K562 (cell line): ENCODE results near the gene SPINT2. TPM values are rescaled to one million over a fixed set of nuclear protein-coding genes. Genes with fewer than 3 reads are reported as not detected.

Experiments
- CAMTA2 ChIP-seq: fragments of 250-450 bp; sonication (Bioruptor Pico); conservative IDR thresholded peaks from 2 replicates; pipeline ENCODE4 v1.5.1; 2022
- ERF ChIP-seq: fragments of 450-650 bp; formaldehyde crosslinking; IDR thresholded peaks from 2 replicates; pipeline ENCODE4 v1.4.0; 2020; ENCODE audit warnings: mild to moderate bottlenecking, mixed read lengths
- MXI1 ChIP-seq: IDR thresholded peaks from 2 replicates; pipeline ENCODE4 v1.6.1; 2011; ENCODE audit warnings: low read depth, mild to moderate bottlenecking, improper control_type of control experiment, low read length
- MYNN ChIP-seq, 2 experiments: sonication (generic); formaldehyde crosslinking in 1 of 2; IDR thresholded peaks; 2 replicates each; pipeline versions ENCODE4 v1.5.0 to v1.6.1; 2016 to 2020; ENCODE audit warnings: antibody characterized with exemption in 1 of 2, missing genetic modification reagents in 1 of 2
- NCOA6 ChIP-seq: fragments of 450-650 bp; IDR thresholded peaks from 2 replicates; pipeline ENCODE4 v1.6.1; 2017; ENCODE audit warnings: mild to moderate bottlenecking
- NEUROD1 ChIP-seq: fragments of 150-350 bp; IDR thresholded peaks from 2 replicates; pipeline ENCODE4 v1.6.1; 2014; ENCODE audit warnings: borderline replicate concordance, low read length, low read depth; ENCODE audit not compliant: partially characterized antibody
- NFE2L1 ChIP-seq: fragments of 450-650 bp; IDR thresholded peaks from 2 replicates; pipeline ENCODE4 v1.6.1; 2016; ENCODE audit warnings: missing genetic modification characterization, low read depth, mild to moderate bottlenecking, missing compliant biosample characterization, moderate library complexity, borderline replicate concordance
- PHF8 ChIP-seq: fragments of 200-600 bp; sonication (generic); IDR thresholded peaks from 2 replicates; pipeline ENCODE4 v1.6.1; 2012; ENCODE audit warnings: mixed run types, mild to moderate bottlenecking, inconsistent platforms, low read length, moderate library complexity, borderline replicate concordance
- RBFOX2 ChIP-seq: fragments of 200-400 bp; formaldehyde crosslinking; IDR thresholded peaks from 2 replicates; pipeline ENCODE4 v1.6.1; 2017; ENCODE audit warnings: low read depth, mild to moderate bottlenecking, low read length, moderate library complexity
- SRSF3 ChIP-seq: fragments of 200-400 bp; formaldehyde crosslinking; IDR thresholded peaks from 2 replicates; pipeline ENCODE4 v1.6.1; 2016; ENCODE audit warnings: mild to moderate bottlenecking, low read length, moderate library complexity; ENCODE audit not compliant: insufficient read depth
- TSC22D4 ChIP-seq: fragments of 450-650 bp; IDR thresholded peaks from 2 replicates; pipeline ENCODE4 v1.6.1; 2016; ENCODE audit warnings: missing genetic modification characterization, missing biosample characterization, control low read depth
- ZKSCAN3 ChIP-seq: fragments of 250-450 bp; sonication (Bioruptor Pico); IDR thresholded peaks from 2 replicates; pipeline ENCODE4 v1.4.0; 2020
- ZNF79 ChIP-seq: fragments of 250-450 bp; sonication (Bioruptor Pico); IDR thresholded peaks from 2 replicates; pipeline ENCODE4 v1.4.0; 2020; ENCODE audit warnings: low read depth, mild to moderate bottlenecking, moderate library complexity
- polyA plus RNA-seq, 8 experiments: library from polyadenylated mRNA; depleted of rRNA in 4 of 8; stranded (reverse) in 5 of 8; unstranded in 3 of 8; fragments of >200 nt; fragmentation: Nextera tagmentation in 2 of 8; fragmentation: Illumina TruSeq in 1 of 8; extraction: Ambion mirVana in 2 of 8; extraction: Trizol in 1 of 8; gene quantifications; 2 replicates each; pipeline versions ENCODE4 v1.2.1 to v1.2.3, GENCODE V29; 2011 to 2014; ENCODE audit warnings: inconsistent platforms in 1 of 8, missing spikeins in 1 of 8
- total RNA-seq, 7 experiments: library from RNA; depleted of rRNA in 6 of 7; stranded (reverse); fragments of >200 nt in 6 of 7; fragmentation: Illumina TruSeq in 2 of 7; extraction: Trizol in 2 of 7; gene quantifications; 2 replicates each; pipeline versions ENCODE4 v1.2.1 to v1.2.3, GENCODE V29; 2011 to 2021; ENCODE audit warnings: low replicate concordance in 1 of 7
- TF ChIP-seq, protein P1 (sequence below): fragments of 250-450 bp; sonication (Bioruptor Pico); IDR thresholded peaks from 2 replicates; pipeline ENCODE4 v1.8.0; 2021; ENCODE audit warnings: borderline replicate concordance, mild to moderate bottlenecking, moderate library complexity; ENCODE audit not compliant: poor library complexity, severe bottlenecking
- TF ChIP-seq, protein P2 (sequence below): sonication (generic); formaldehyde crosslinking; IDR thresholded peaks from 2 replicates; pipeline ENCODE4 v1.8.0; 2023; ENCODE audit warnings: mild to moderate bottlenecking, missing genetic modification reagents
- TF ChIP-seq, protein P3 (sequence below): fragments of 450-650 bp; IDR thresholded peaks from 2 replicates; pipeline ENCODE4 v1.6.1; 2016; ENCODE audit warnings: borderline replicate concordance
- TF ChIP-seq, protein P4 (sequence below), 2 experiments: fragments of 450-650 bp; conservative IDR thresholded peaks; 2 replicates each; pipeline ENCODE4 v1.6.1; 2017; ENCODE audit warnings: mild to moderate bottlenecking in 2 of 2, moderate library complexity in 2 of 2
- TF ChIP-seq, protein P5 (sequence below): conservative IDR thresholded peaks from 2 replicates; pipeline ENCODE4 v1.6.1; 2011; ENCODE audit warnings: low read depth, mild to moderate bottlenecking, low read length; ENCODE audit not compliant: control insufficient read depth

The SPINT2 gene
- total and polyA plus RNA-seq, 9 of the 15 experiments (the other 6 are each of a cell fraction or from before 2014, with no cell fraction given), result 0.65 to 4.5 (median 3.4) TPM

DNA sequence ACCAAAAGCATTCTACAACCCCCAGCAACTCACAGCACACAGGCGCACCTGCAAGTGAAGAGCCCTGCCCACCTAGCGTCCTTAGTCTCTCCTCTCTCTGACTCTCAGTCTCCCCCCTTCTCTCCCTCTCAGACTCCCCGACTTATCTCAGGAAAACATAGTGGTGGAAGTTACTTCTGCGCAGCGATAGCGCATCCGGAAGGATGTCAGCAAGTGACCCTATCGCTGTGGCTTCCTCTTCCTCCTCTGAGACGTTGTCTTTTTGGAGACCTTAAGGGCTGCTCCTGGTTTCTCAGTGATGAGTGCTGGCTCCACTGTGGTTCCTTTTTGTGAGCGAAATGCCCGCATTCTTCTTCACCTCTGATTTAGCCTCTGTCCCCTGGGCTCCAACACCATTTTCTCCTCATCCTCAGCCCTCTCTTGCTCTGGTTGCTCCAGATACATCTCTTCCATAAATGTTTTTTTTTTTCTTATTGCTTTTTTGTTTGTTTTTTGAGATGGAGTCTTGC is 52.8 kb downstream of the SPINT2 start (continued):
- peak; percentile 61 for TF ChIP-seq RBFOX2
- TF ChIP-seq MXI1, result no peak
- TF ChIP-seq, protein P1, sequence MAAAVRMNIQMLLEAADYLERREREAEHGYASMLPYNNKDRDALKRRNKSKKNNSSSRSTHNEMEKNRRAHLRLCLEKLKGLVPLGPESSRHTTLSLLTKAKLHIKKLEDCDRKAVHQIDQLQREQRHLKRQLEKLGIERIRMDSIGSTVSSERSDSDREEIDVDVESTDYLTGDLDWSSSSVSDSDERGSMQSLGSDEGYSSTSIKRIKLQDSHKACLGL (CRISPR knock-in tag), result no peak
- TF ChIP-seq, protein P2, sequence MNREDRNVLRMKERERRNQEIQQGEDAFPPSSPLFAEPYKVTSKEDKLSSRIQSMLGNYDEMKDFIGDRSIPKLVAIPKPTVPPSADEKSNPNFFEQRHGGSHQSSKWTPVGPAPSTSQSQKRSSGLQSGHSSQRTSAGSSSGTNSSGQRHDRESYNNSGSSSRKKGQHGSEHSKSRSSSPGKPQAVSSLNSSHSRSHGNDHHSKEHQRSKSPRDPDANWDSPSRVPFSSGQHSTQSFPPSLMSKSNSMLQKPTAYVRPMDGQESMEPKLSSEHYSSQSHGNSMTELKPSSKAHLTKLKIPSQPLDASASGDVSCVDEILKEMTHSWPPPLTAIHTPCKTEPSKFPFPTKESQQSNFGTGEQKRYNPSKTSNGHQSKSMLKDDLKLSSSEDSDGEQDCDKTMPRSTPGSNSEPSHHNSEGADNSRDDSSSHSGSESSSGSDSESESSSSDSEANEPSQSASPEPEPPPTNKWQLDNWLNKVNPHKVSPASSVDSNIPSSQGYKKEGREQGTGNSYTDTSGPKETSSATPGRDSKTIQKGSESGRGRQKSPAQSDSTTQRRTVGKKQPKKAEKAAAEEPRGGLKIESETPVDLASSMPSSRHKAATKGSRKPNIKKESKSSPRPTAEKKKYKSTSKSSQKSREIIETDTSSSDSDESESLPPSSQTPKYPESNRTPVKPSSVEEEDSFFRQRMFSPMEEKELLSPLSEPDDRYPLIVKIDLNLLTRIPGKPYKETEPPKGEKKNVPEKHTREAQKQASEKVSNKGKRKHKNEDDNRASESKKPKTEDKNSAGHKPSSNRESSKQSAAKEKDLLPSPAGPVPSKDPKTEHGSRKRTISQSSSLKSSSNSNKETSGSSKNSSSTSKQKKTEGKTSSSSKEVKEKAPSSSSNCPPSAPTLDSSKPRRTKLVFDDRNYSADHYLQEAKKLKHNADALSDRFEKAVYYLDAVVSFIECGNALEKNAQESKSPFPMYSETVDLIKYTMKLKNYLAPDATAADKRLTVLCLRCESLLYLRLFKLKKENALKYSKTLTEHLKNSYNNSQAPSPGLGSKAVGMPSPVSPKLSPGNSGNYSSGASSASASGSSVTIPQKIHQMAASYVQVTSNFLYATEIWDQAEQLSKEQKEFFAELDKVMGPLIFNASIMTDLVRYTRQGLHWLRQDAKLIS (CRISPR knock-in tag), result no peak
- no peak for TF ChIP-seq NCOA6
- TF ChIP-seq NEUROD1, result peak; percentile 85
- TF ChIP-seq, protein P3, sequence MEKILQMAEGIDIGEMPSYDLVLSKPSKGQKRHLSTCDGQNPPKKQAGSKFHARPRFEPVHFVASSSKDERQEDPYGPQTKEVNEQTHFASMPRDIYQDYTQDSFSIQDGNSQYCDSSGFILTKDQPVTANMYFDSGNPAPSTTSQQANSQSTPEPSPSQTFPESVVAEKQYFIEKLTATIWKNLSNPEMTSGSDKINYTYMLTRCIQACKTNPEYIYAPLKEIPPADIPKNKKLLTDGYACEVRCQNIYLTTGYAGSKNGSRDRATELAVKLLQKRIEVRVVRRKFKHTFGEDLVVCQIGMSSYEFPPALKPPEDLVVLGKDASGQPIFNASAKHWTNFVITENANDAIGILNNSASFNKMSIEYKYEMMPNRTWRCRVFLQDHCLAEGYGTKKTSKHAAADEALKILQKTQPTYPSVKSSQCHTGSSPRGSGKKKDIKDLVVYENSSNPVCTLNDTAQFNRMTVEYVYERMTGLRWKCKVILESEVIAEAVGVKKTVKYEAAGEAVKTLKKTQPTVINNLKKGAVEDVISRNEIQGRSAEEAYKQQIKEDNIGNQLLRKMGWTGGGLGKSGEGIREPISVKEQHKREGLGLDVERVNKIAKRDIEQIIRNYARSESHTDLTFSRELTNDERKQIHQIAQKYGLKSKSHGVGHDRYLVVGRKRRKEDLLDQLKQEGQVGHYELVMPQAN, result peak; percentile 58; the same call in 1 of the 2 replicates
- TF ChIP-seq, protein P4, sequence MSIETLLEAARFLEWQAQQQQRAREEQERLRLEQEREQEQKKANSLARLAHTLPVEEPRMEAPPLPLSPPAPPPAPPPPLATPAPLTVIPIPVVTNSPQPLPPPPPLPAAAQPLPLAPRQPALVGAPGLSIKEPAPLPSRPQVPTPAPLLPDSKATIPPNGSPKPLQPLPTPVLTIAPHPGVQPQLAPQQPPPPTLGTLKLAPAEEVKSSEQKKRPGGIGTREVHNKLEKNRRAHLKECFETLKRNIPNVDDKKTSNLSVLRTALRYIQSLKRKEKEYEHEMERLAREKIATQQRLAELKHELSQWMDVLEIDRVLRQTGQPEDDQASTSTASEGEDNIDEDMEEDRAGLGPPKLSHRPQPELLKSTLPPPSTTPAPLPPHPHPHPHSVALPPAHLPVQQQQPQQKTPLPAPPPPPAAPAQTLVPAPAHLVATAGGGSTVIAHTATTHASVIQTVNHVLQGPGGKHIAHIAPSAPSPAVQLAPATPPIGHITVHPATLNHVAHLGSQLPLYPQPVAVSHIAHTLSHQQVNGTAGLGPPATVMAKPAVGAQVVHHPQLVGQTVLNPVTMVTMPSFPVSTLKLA (conservative IDR thresholded peaks at IDR 0.05), result peak in 1 of 2 experiments; percentile 70; a peak in 2 of 4 replicates
- TF ChIP-seq MYNN (IDR thresholded peaks at IDR 0.05), result peak; percentile 57; the same call in 1 of the 2 replicates
- no peak for TF ChIP-seq MYNN (CRISPR knock-in tag; IDR thresholded peaks at IDR 0.05)
- no peak for TF ChIP-seq NFE2L1 (tag)
- no peak for TF ChIP-seq ZKSCAN3 (CRISPR knock-in tag)
- TF ChIP-seq, protein P5, sequence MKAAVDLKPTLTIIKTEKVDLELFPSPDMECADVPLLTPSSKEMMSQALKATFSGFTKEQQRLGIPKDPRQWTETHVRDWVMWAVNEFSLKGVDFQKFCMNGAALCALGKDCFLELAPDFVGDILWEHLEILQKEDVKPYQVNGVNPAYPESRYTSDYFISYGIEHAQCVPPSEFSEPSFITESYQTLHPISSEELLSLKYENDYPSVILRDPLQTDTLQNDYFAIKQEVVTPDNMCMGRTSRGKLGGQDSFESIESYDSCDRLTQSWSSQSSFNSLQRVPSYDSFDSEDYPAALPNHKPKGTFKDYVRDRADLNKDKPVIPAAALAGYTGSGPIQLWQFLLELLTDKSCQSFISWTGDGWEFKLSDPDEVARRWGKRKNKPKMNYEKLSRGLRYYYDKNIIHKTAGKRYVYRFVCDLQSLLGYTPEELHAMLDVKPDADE, result peak; percentile 87; the same call in 1 of the 2 replicates
- no peak for TF ChIP-seq SRSF3
- peak; percentile 32; the same call in 1 of the 2 replicates for TF ChIP-seq PHF8
- 0 out of 2 replicates have a peak, but pooled peaks have one; percentile 20 for TF ChIP-seq ERF
- TF ChIP-seq CAMTA2 (CRISPR knock-in tag), result no peak
- no peak for TF ChIP-seq ZNF79 (CRISPR knock-in tag)
- TF ChIP-seq TSC22D4, result no peak
